Astrocyte of the cerebellum (primary cell): ENCODE data around the gene KCNN1.

Source experiments
- DNase-seq: peaks from one replicate; pipeline ENCODE4 v3.0.0-alpha.2; 2011; ENCODE audit warnings: low read depth
- H3K4me3 ChIP-seq: 2 replicates; pipeline ENCODE4 v1.5.1; 2011; ENCODE audit warnings: mild to moderate bottlenecking, low read depth, low read length, moderate library complexity
- in situ Hi-C: cut with HindIII; loops from 2 replicates; pipeline ENCODE4 v1.10.0; 2017; ENCODE audit warnings: low sequenced_read_pairs
- TF ChIP-seq, protein P1 (sequence below): IDR thresholded peaks from 2 replicates; pipeline ENCODE4 v1.5.1; 2012; ENCODE audit warnings: low read length, low read depth, moderate library complexity, mild to moderate bottlenecking; ENCODE audit errors: missing control alignments

The KCNN1 gene

DNA sequence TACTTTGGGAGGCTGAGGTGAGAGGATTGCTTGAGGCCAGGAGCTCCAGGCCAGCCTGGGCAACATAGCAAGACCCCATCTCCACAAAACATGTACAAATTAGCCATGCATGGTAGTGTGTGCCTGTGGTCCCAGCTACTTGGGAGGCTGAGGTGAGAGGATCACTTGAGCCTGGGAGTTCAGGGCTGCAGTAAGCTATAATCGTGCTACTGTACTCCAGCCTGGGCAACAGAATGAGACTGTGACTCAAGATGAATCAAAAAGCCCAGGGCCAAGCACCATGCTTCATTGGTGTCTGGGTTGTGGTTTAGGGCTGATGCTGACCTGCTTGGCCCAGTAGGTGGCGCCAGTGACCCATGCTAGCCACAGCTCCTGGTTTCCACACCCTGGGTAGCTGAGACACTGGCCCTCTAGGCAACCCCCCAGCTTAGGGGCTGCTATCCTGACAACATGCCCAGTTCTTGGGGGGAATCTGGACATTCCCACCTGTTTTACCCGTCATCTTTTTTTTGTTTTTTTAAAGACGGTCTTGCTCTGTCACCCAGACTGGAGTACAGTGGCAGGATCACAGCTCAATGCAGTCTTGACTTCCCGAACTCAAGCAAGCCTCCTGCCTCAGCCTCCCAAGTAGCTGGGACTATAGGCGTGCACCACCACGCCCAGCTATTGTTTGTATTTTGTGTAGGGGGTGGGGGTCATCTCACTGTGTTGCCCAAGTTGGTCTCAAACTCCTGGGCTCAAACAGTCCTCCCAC lies 28.6 kb upstream of the KCNN1 start:
- in situ Hi-C loops: no loop called here
- H3K4me3 ChIP-seq: no peak overlapping the region
- DNase-seq: peak; percentile 65
- TF ChIP-seq, protein P1, sequence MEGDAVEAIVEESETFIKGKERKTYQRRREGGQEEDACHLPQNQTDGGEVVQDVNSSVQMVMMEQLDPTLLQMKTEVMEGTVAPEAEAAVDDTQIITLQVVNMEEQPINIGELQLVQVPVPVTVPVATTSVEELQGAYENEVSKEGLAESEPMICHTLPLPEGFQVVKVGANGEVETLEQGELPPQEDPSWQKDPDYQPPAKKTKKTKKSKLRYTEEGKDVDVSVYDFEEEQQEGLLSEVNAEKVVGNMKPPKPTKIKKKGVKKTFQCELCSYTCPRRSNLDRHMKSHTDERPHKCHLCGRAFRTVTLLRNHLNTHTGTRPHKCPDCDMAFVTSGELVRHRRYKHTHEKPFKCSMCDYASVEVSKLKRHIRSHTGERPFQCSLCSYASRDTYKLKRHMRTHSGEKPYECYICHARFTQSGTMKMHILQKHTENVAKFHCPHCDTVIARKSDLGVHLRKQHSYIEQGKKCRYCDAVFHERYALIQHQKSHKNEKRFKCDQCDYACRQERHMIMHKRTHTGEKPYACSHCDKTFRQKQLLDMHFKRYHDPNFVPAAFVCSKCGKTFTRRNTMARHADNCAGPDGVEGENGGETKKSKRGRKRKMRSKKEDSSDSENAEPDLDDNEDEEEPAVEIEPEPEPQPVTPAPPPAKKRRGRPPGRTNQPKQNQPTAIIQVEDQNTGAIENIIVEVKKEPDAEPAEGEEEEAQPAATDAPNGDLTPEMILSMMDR: peak; percentile 92

DNA sequence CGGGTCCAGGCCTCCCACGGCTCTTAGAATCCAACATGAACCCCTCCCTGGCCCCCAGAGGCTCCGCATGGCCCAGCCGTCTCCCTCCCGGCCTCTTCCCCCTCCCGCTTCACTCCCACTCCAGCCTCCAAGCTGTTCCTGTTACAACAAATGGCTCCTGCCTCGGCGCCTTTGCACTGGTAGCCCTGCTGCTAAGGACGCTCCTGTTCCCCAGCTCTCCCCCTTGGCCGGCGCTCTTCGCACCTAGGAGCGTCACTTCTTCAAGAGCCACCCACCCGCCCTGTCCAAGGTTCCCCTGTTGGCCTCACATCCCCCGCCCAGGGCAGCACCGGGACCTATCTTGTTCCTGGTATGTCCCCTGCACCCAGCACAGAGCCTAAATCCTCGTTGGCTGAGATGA lies 24.7 kb upstream of the KCNN1 start:
- no peak overlapping the region for H3K4me3 ChIP-seq
- in situ Hi-C loops: no loop called here
- TF ChIP-seq, protein P1: no peak
- no peak for DNase-seq

DNA sequence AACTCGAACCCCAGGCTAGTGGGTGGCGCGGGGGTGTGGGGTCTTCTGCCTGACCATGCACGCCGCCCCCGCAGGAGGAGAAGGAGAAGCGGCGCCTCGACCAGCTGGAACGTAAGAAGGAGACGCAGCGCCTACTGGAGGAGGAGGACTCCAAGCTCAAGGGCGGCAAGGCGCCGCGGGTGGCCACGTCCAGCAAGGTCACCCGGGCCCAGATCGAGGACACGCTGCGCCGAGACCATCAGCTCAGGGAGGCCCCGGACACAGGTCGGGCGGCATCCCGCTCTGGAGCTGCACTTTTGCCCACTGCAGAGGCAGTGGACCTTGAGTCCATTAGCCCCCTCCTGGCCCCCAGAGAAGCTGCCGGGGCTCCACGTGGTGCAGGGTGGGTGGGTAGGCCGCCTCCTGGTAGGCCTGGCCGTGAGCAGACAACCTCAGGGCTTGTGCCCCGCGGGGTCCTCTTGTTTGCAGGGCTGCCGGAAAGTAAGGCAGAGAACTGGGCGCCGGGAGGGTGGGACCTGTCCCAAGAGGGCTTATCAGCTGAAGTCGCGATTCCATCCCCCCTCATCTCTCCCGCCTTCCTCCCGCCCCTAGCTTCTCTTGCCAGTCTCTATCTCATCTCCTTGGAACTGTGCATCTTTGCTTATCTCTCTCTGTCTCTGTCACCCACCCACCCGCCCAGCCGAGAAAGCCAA lies 24.2 kb upstream of the KCNN1 start:
- TF ChIP-seq, protein P1: no peak
- in situ Hi-C loops: no loop called here
- H3K4me3 ChIP-seq: no peak overlapping the region
- no peak for DNase-seq

DNA sequence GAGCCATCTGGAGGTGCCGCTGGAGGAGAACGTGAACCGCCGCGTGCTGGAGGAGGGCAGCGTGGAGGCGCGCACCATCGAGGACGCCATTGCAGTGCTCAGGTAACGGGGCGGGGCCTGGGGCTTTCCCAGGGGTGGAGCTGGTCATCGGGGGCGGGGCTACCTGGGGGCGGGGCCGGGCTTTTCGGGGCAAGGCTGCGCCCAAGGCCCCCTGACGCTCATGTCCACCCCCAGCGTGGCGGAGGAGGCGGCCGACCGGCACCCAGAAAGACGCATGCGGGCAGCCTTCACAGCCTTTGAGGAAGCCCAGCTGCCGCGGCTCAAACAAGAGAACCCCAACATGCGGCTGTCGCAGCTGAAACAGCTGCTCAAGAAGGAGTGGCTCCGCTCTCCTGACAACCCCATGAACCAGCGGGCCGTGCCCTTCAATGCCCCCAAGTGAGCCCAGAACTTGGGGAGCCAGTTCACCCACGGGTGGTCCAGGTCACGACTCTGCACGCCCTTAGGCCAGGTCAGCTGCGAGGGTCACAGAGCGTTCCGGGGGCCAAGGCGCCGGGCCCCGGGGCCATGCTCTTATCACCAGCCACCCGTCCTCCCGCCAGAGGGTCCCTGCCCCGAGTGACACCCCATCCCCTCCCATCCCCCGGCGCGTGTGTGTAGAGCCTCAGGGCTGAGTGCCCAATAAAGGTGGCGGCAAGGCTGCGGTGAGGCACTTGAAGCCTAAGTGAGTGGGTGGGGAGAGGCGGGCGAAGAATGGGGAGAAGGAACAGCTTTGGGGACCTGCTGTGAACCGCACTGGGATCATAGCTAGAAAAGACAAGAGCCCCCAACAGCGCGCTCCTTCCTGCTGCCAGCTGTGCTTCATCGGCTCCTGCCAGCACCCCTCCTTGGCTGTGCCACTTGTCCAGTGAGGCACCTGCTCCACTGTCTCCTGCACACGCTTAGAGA lies 23.4 kb upstream of the KCNN1 start:
- no peak for DNase-seq
- in situ Hi-C loops: no loop called here
- TF ChIP-seq, protein P1: no peak
- no peak overlapping the region for H3K4me3 ChIP-seq

DNA sequence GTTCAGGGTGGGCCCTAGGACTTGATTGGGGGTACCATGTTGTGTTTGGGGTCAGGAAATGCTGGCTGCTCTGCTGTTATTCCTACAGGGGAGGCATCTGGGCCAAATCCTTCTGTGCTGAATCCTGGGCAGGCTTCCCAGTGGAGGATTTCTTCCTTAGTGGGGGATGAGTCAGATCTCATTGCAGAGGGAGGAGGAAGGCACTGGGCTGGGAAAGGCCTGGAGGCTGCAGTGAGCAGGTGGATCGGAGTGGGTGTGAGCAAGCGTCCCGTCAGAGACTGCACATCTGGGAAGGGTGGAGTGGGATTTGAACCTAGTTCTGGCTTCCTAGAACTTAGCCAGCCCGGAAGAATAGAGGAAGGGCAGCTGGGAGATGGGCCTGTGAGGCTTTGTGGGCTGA lies 22.6 kb upstream of the KCNN1 start:
- no peak overlapping the region for H3K4me3 ChIP-seq
- TF ChIP-seq, protein P1: no peak
- peak; percentile 27 for DNase-seq
- in situ Hi-C loops: no loop called here
